ENCODE data around the gene NMT2. TPM values are rescaled to one million over a fixed set of nuclear protein-coding genes. Genes with fewer than 3 reads are reported as not detected.
"Not testable (repeated sequence)": the region's sequence is repeated elsewhere in the genome, so short reads cannot be mapped to it uniquely, and the experiment has no call there.

Gene NMT2
- polyA plus RNA-seq: 6.8 TPM

GRCh38 chr10:15168291-15168785 is at the start of gene NMT2:
Gene NMT2 (minus strand): TSS chr10:15168693. CDS start chr10:15168612, 81 bp downstream.
- Mint-ChIP-seq H3K27ac (peak within 1 kb of the TSS; percentile 80 to 93 (median 91)), H3K4me3 (peak within 1 kb of the TSS; percentile 91 to 98 (median 96)), H3K4me1 (peaks cover 7 to 30% (median 22%) of the 10 kb centered on the region in 3 donors), H3K27me3 (no peaks in the 10 kb centered on the region), H3K36me3 (no peaks in the 10 kb centered on the region), H3K9me3 (no peaks in the 10 kb centered on the region)

GRCh38 chr10:15216700-15217099 is 48.2 kb upstream of the NMT2 start:
- Mint-ChIP-seq H3K9me3 (no peaks in the 10 kb centered on the region), H3K27ac (no peak overlapping the region), H3K36me3 (peaks cover 2% of the 10 kb centered on the region), H3K4me3 (no peak overlapping the region), H3K4me1 (no peaks in the 10 kb centered on the region), H3K27me3 (peaks cover 4% of the 10 kb centered on the region)

GRCh38 chr10:15214237-15214636 is 45.7 kb upstream of the NMT2 start:
- no peak overlapping the region for H3K4me3 Mint-ChIP-seq
- H3K27me3 Mint-ChIP-seq: peaks cover 4% of the 10 kb centered on the region
- H3K9me3 Mint-ChIP-seq: no peaks in the 10 kb centered on the region
- H3K27ac Mint-ChIP-seq: no peak overlapping the region
- peaks cover 2% of the 10 kb centered on the region for H3K36me3 Mint-ChIP-seq
- peaks cover 0 to 6% (median 0%) of the 10 kb centered on the region in 3 donors for H3K4me1 Mint-ChIP-seq

- Mint-ChIP-seq H3K4me3 (no peak overlapping the region), H3K27me3 (peaks cover 4% of the 10 kb centered on the region), H3K27ac (peak overlapping the region in 1 of 3 donors; percentile 79), H3K4me1 (peaks cover 6 to 12% (median 8%) of the 10 kb centered on the region in 3 donors), H3K36me3 (peaks cover 2% of the 10 kb centered on the region), H3K9me3 (no peaks in the 10 kb centered on the region)
Measured at GRCh38 chr10:15213461-15213861, 45.0 kb upstream of the NMT2 start.

GRCh38 chr10:15211464-15211979 is 43.0 kb upstream of the NMT2 start:
- H3K27ac Mint-ChIP-seq: no peak overlapping the region
- H3K36me3 Mint-ChIP-seq: peaks cover 2% of the 10 kb centered on the region
- H3K9me3 Mint-ChIP-seq: no peaks in the 10 kb centered on the region
- H3K4me3 Mint-ChIP-seq: no peak overlapping the region
- peaks cover 7 to 19% (median 11%) of the 10 kb centered on the region in 3 donors for H3K4me1 Mint-ChIP-seq
- peaks cover 4% of the 10 kb centered on the region for H3K27me3 Mint-ChIP-seq

GRCh38 chr10:15210521-15210920 is 42.0 kb upstream of the NMT2 start:
- no peaks in the 10 kb centered on the region for H3K9me3 Mint-ChIP-seq
- H3K4me3 Mint-ChIP-seq: no peak overlapping the region
- peaks cover 7 to 19% (median 11%) of the 10 kb centered on the region in 3 donors for H3K4me1 Mint-ChIP-seq
- H3K27ac Mint-ChIP-seq: no peak overlapping the region
- peaks cover 2% of the 10 kb centered on the region for H3K36me3 Mint-ChIP-seq
- peaks cover 4% of the 10 kb centered on the region for H3K27me3 Mint-ChIP-seq

- Mint-ChIP-seq H3K27me3 (peaks cover 4% of the 10 kb centered on the region), H3K4me1 (peaks cover 7 to 19% (median 11%) of the 10 kb centered on the region in 3 donors), H3K36me3 (peaks cover 2% of the 10 kb centered on the region), H3K27ac (no peak overlapping the region), H3K9me3 (no peaks in the 10 kb centered on the region), H3K4me3 (peak overlapping the region in 1 of 4 donors; percentile 58)
Measured at GRCh38 chr10:15209827-15210509, 41.5 kb upstream of the NMT2 start.

GRCh38 chr10:15208221-15208620 is 39.7 kb upstream of the NMT2 start:
- no peaks in the 10 kb centered on the region for H3K9me3 Mint-ChIP-seq
- no peaks in the 10 kb centered on the region for H3K27me3 Mint-ChIP-seq
- peaks cover 7 to 19% (median 11%) of the 10 kb centered on the region in 3 donors for H3K4me1 Mint-ChIP-seq
- H3K36me3 Mint-ChIP-seq: peaks cover 2% of the 10 kb centered on the region
- peak overlapping the region; percentile 81 to 92 (median 92) for H3K27ac Mint-ChIP-seq
- H3K4me3 Mint-ChIP-seq: peak overlapping the region; percentile 68 to 89 (median 84)

GRCh38 chr10:15207410-15207809 is 38.9 kb upstream of the NMT2 start:
- not testable (repeated sequence) for H3K36me3 Mint-ChIP-seq, H3K9me3 Mint-ChIP-seq, H3K27me3 Mint-ChIP-seq
- Mint-ChIP-seq H3K4me1 (peaks cover 7 to 19% (median 11%) of the 10 kb centered on the region in 3 donors), H3K4me3 (peak overlapping the region in 1 of 4 donors; percentile 70), H3K27ac (peak overlapping the region in 1 of 3 donors; percentile 92)

GRCh38 chr10:15202639-15203038 is 34.1 kb upstream of the NMT2 start:
- Mint-ChIP-seq H3K9me3 (no peaks in the 10 kb centered on the region), H3K4me1 (no peaks in the 10 kb centered on the region), H3K27me3 (peaks cover 4% of the 10 kb centered on the region), H3K27ac (no peak overlapping the region), H3K4me3 (no peak overlapping the region), H3K36me3 (no peaks in the 10 kb centered on the region)

- not testable (repeated sequence) for H3K4me1 Mint-ChIP-seq, H3K4me3 Mint-ChIP-seq, H3K27me3 Mint-ChIP-seq, H3K36me3 Mint-ChIP-seq, H3K9me3 Mint-ChIP-seq, H3K27ac Mint-ChIP-seq
Measured at GRCh38 chr10:15202301-15202621, 33.8 kb upstream of the NMT2 start.

GRCh38 chr10:15201589-15202300 is 33.3 kb upstream of the NMT2 start:
- Mint-ChIP-seq H3K27ac (no peak overlapping the region), H3K9me3 (no peaks in the 10 kb centered on the region), H3K4me3 (no peak overlapping the region), H3K4me1 (peaks cover 0 to 1% (median 0%) of the 10 kb centered on the region in 3 donors), H3K27me3 (peaks cover 10% of the 10 kb centered on the region), H3K36me3 (no peaks in the 10 kb centered on the region)

GRCh38 chr10:15200626-15201025 is 32.1 kb upstream of the NMT2 start:
- H3K9me3 Mint-ChIP-seq: no peaks in the 10 kb centered on the region
- no peak overlapping the region for H3K27ac Mint-ChIP-seq
- peaks cover 0 to 5% (median 1%) of the 10 kb centered on the region in 3 donors for H3K4me1 Mint-ChIP-seq
- H3K27me3 Mint-ChIP-seq: peaks cover 13% of the 10 kb centered on the region
- no peaks in the 10 kb centered on the region for H3K36me3 Mint-ChIP-seq
- H3K4me3 Mint-ChIP-seq: no peak overlapping the region

GRCh38 chr10:15197911-15198310 is 29.4 kb upstream of the NMT2 start:
- Mint-ChIP-seq H3K27ac (peak overlapping the region in 1 of 3 donors; percentile 27), H3K9me3 (peaks cover 0 to 2% (median 2%) of the 10 kb centered on the region in 3 donors), H3K27me3 (peaks cover 13% of the 10 kb centered on the region), H3K36me3 (no peaks in the 10 kb centered on the region), H3K4me1 (peaks cover 1 to 5% (median 2%) of the 10 kb centered on the region in 3 donors), H3K4me3 (no peak overlapping the region)

GRCh38 chr10:15197276-15197675 is 28.8 kb upstream of the NMT2 start:
- Mint-ChIP-seq H3K4me3 (peak overlapping the region in 1 of 4 donors; percentile 63), H3K27me3 (peaks cover 13% of the 10 kb centered on the region), H3K36me3 (no peaks in the 10 kb centered on the region), H3K27ac (no peak overlapping the region), H3K4me1 (peaks cover 1 to 5% (median 4%) of the 10 kb centered on the region in 3 donors), H3K9me3 (peaks cover 0 to 2% (median 2%) of the 10 kb centered on the region in 3 donors)
